ENCODE results near the gene GALNT1.

DNA sequence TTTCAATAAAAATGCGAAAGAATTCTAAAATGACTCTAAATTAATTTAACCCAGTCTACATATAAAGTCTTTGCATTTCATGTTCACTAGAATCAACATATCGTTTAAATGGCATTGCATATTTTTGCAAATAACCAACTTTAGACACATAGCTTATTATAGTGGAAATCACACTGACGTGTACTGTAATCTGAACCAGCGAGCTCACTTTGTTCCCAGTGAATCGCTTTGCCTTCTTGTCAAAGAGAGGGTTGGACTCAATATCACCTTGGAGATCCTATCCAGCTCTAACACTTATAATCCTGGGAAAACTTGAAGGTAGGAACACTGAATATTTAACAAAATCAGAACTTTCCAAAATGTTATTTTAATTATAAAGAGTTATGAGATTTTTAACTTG, 108.2 kb downstream of the GALNT1 start:
- TF ChIP-seq BHLHE40 (IDR thresholded peaks at IDR 0.05; ENCODE audit: borderline replicate concordance) (no peak), SP1 (IDR thresholded peaks at IDR 0.05) (no peak), SUZ12 (IDR thresholded peaks at IDR 0.05) (no peak), ELF4 (IDR thresholded peaks at IDR 0.05) (no peak), NFRKB (IDR thresholded peaks at IDR 0.05) (no peak), FOXM1 (IDR thresholded peaks at IDR 0.05; ENCODE audit: borderline replicate concordance) (no peak), TARDBP (IDR thresholded peaks at IDR 0.05) (no peak)
